ENCODE results near the gene UBE2R2. TPM values are rescaled to one million over a fixed set of nuclear protein-coding genes. Genes with fewer than 3 reads are reported as not detected.

UBE2R2 gene
- total and polyA plus RNA-seq, 2 donors (not counting 1 experiment from before 2014, with no cell fraction given): 23.9 to 57.1 TPM

GRCh38 chr9:33927694-33928093 is 110.7 kb downstream of the UBE2R2 start:
- Histone ChIP-seq H3K9me3 (ENCODE audit: control insufficient read depth, insufficient read depth, low read depth, low read length) (no peaks in the 10 kb centered on the region), H3K4me2 (ENCODE audit: extremely low read depth, insufficient read depth, low read length) (no peak overlapping the region), H3K36me3 (ENCODE audit: control insufficient read depth, insufficient read depth, low read length) (peaks cover 52% of the 10 kb centered on the region), H2AFZ (ENCODE audit: low read length) (no peak overlapping the region), H3K27me3 (ENCODE audit: control insufficient read depth, insufficient read depth, low read length) (no peaks in the 10 kb centered on the region), H3K4me1 (ENCODE audit: control insufficient read depth, extremely low read depth, insufficient read depth, low read length) (no peaks in the 10 kb centered on the region), H3K79me2 (ENCODE audit: control insufficient read depth, insufficient read depth, low read length) (no peaks in the 10 kb centered on the region), H3K9ac (ENCODE audit: insufficient read depth, low read length) (no peak overlapping the region), H4K20me1 (ENCODE audit: control insufficient read depth, extremely low read depth, insufficient read depth, low read length) (no peaks in the 10 kb centered on the region), H3K27ac (ENCODE audit: insufficient read depth, low read length) (no peak overlapping the region), H3K4me3 (replicated peaks in 1 of 4; ENCODE audit: control extremely low read depth in 1 of 4, insufficient read depth in 1 of 4, low read depth in 3 of 4, low read length in 4 of 4) (no peak overlapping the region)
- TF ChIP-seq EZH2 (IDR thresholded peaks at IDR 0.05; ENCODE audit: low read length, missing control alignments): no peak
- TF ChIP-seq, protein P1, sequence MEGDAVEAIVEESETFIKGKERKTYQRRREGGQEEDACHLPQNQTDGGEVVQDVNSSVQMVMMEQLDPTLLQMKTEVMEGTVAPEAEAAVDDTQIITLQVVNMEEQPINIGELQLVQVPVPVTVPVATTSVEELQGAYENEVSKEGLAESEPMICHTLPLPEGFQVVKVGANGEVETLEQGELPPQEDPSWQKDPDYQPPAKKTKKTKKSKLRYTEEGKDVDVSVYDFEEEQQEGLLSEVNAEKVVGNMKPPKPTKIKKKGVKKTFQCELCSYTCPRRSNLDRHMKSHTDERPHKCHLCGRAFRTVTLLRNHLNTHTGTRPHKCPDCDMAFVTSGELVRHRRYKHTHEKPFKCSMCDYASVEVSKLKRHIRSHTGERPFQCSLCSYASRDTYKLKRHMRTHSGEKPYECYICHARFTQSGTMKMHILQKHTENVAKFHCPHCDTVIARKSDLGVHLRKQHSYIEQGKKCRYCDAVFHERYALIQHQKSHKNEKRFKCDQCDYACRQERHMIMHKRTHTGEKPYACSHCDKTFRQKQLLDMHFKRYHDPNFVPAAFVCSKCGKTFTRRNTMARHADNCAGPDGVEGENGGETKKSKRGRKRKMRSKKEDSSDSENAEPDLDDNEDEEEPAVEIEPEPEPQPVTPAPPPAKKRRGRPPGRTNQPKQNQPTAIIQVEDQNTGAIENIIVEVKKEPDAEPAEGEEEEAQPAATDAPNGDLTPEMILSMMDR (conservative IDR thresholded peaks at IDR 0.05 in 1 of 2, IDR thresholded peaks at IDR 0.05 in 1 of 2; ENCODE audit: low read depth in 1 of 2, low read length in 2 of 2): no peak
- DNase-seq (ENCODE audit: low read depth in 2 of 2): no peak

- no peaks in the 10 kb centered on the region for H4K20me1 ChIP-seq (ENCODE audit: control insufficient read depth, extremely low read depth, insufficient read depth, low read length)
- no peak overlapping the region for H3K4me2 ChIP-seq (ENCODE audit: extremely low read depth, insufficient read depth, low read length)
- no peak overlapping the region for H2AFZ ChIP-seq (ENCODE audit: low read length)
- no peaks in the 10 kb centered on the region for H3K79me2 ChIP-seq (ENCODE audit: control insufficient read depth, insufficient read depth, low read length)
- H3K4me3 ChIP-seq (replicated peaks in 1 of 4; ENCODE audit: control extremely low read depth in 1 of 4, insufficient read depth in 1 of 4, low read depth in 3 of 4, low read length in 4 of 4): no peak overlapping the region
- no peak for DNase-seq (ENCODE audit: low read depth in 2 of 2)
- no peak overlapping the region for H3K27ac ChIP-seq (ENCODE audit: insufficient read depth, low read length)
- H3K36me3 ChIP-seq (ENCODE audit: control insufficient read depth, insufficient read depth, low read length): peaks cover 32% of the 10 kb centered on the region
- H3K9ac ChIP-seq (ENCODE audit: insufficient read depth, low read length): no peak overlapping the region
- no peaks in the 10 kb centered on the region for H3K27me3 ChIP-seq (ENCODE audit: control insufficient read depth, insufficient read depth, low read length)
- H3K9me3 ChIP-seq (ENCODE audit: control insufficient read depth, insufficient read depth, low read depth, low read length): no peaks in the 10 kb centered on the region
- H3K4me1 ChIP-seq (ENCODE audit: control insufficient read depth, extremely low read depth, insufficient read depth, low read length): no peaks in the 10 kb centered on the region
- TF ChIP-seq EZH2 (IDR thresholded peaks at IDR 0.05; ENCODE audit: low read length, missing control alignments): no peak
- TF ChIP-seq, protein P1 (conservative IDR thresholded peaks at IDR 0.05 in 1 of 2, IDR thresholded peaks at IDR 0.05 in 1 of 2; ENCODE audit: low read depth in 1 of 2, low read length in 2 of 2): no peak
Measured at GRCh38 chr9:33931326-33931725, 114.4 kb downstream of the UBE2R2 start.

- Histone ChIP-seq H3K36me3 (ENCODE audit: control insufficient read depth, insufficient read depth, low read length) (peaks cover 26% of the 10 kb centered on the region), H2AFZ (ENCODE audit: low read length) (no peak overlapping the region), H4K20me1 (ENCODE audit: control insufficient read depth, extremely low read depth, insufficient read depth, low read length) (no peaks in the 10 kb centered on the region), H3K79me2 (ENCODE audit: control insufficient read depth, insufficient read depth, low read length) (no peaks in the 10 kb centered on the region), H3K4me1 (ENCODE audit: control insufficient read depth, extremely low read depth, insufficient read depth, low read length) (no peaks in the 10 kb centered on the region), H3K27me3 (ENCODE audit: control insufficient read depth, insufficient read depth, low read length) (no peaks in the 10 kb centered on the region), H3K27ac (ENCODE audit: insufficient read depth, low read length) (no peak overlapping the region), H3K9me3 (ENCODE audit: control insufficient read depth, insufficient read depth, low read depth, low read length) (no peaks in the 10 kb centered on the region), H3K4me2 (ENCODE audit: extremely low read depth, insufficient read depth, low read length) (no peak overlapping the region), H3K9ac (ENCODE audit: insufficient read depth, low read length) (no peak overlapping the region), H3K4me3 (replicated peaks in 1 of 4; ENCODE audit: control extremely low read depth in 1 of 4, insufficient read depth in 1 of 4, low read depth in 3 of 4, low read length in 4 of 4) (no peak overlapping the region)
- no peak for DNase-seq (ENCODE audit: low read depth in 2 of 2)
- TF ChIP-seq EZH2 (IDR thresholded peaks at IDR 0.05; ENCODE audit: low read length, missing control alignments): no peak
- TF ChIP-seq, protein P1 (conservative IDR thresholded peaks at IDR 0.05 in 1 of 2, IDR thresholded peaks at IDR 0.05 in 1 of 2; ENCODE audit: low read depth in 1 of 2, low read length in 2 of 2): no peak
Measured at GRCh38 chr9:33932078-33932807, 115.3 kb downstream of the UBE2R2 start.

Data from fibroblast of lung (primary cell).